ENCODE results near the gene CST9.

Gene CST9

GRCh38 chr20:23605867-23606651, at the start of gene CST9:
CST9 (minus strand) TSS chr20:23605917; CDS start chr20:23605864, 53 bp downstream.
- no peak for TF ChIP-seq CTCF (IDR thresholded peaks at IDR 0.05)

- TF ChIP-seq CTCF (IDR thresholded peaks at IDR 0.05): no peak
Measured at GRCh38 chr20:23654717-23655116, 49.0 kb upstream of the CST9 start.

- no peak for TF ChIP-seq CTCF (IDR thresholded peaks at IDR 0.05)
Measured at GRCh38 chr20:23654000-23654399, 48.3 kb upstream of the CST9 start.

GRCh38 chr20:23653400-23653938, 47.8 kb upstream of the CST9 start:
- TF ChIP-seq CTCF (IDR thresholded peaks at IDR 0.05): no peak

GRCh38 chr20:23652926-23653325, 47.2 kb upstream of the CST9 start:
- TF ChIP-seq CTCF (IDR thresholded peaks at IDR 0.05): no peak

- no peak for TF ChIP-seq CTCF (IDR thresholded peaks at IDR 0.05)
Measured at GRCh38 chr20:23652371-23652770, 46.7 kb upstream of the CST9 start.

- TF ChIP-seq CTCF (IDR thresholded peaks at IDR 0.05): no peak
Measured at GRCh38 chr20:23651117-23651516, 45.4 kb upstream of the CST9 start.
